Measurements from ENCODE around the gene GPR146. TPM values are rescaled to one million over a fixed set of nuclear protein-coding genes. Genes with fewer than 3 reads are reported as not detected.

GPR146 gene
- total and polyA plus RNA-seq, 2 of the 4 experiments (the other 2 are of a cell fraction) = 2.2 to 3.4 TPM

DNA sequence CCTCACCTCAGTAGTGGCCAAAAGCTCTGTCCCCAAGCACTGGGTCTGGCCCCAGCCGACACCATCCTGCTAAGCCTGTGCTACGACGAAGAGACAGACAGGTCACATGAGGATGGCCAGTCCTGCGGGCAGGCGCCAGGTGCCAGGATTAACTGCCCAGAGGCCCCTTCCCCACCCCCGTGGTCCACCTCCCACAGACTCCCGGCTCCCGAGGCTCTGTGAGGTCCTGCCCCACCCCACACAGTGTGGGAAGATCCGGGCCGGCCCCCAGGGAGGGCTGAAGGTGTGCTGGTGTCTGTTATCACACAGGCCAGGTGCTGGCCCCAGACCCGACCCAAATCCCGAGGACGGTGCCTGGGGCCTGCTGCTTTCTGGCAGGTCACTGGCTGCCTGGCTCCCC is 34.1 kb upstream of the GPR146 start:
- Histone ChIP-seq H3K4me2 (ENCODE audit: low read depth, low read length) (no peak overlapping the region), H4K91ac (ENCODE audit: insufficient read depth, low read depth, low read length) (no peak overlapping the region), H2AK5ac (ENCODE audit: low read depth, low read length) (no peak overlapping the region), H2AFZ (replicated peaks; ENCODE audit: low read length, poor library complexity) (peak overlapping the region; percentile 11), H4K20me1 (ENCODE audit: insufficient read depth, low read length) (peaks cover 27% of the 10 kb centered on the region), H4K8ac (ENCODE audit: low read depth in 2 of 2, low read length in 2 of 2) (no peak overlapping the region), H3K9ac (ENCODE audit: low read depth, low read length) (no peak overlapping the region), H3K27me3 (ENCODE audit: control insufficient read depth, insufficient read depth, low read length) (no peaks in the 10 kb centered on the region), H3K18ac (ENCODE audit: low read depth, low read length) (no peak overlapping the region), H2BK120ac (ENCODE audit: low read depth, low read length) (no peak overlapping the region), H3K36me3 (ENCODE audit: control insufficient read depth, insufficient read depth, low read length) (peaks cover 23% of the 10 kb centered on the region), H3K23ac (ENCODE audit: low read depth, low read length) (no peak overlapping the region), H3K4ac (ENCODE audit: low read depth, low read length) (no peak overlapping the region), H2BK20ac (ENCODE audit: low read depth, low read length) (no peak overlapping the region), H4K5ac (ENCODE audit: low read depth, low read length) (no peak overlapping the region), H2AK9ac (replicated peaks; ENCODE audit: low read depth, low read length, poor library complexity) (no peak overlapping the region), H3K9me1 (ENCODE audit: insufficient read depth, low read length) (peaks cover 4% of the 10 kb centered on the region), H3K14ac (replicated peaks; ENCODE audit: low read depth, low read length) (no peak overlapping the region), H2BK5ac (ENCODE audit: low read depth, low read length, poor library complexity, severe bottlenecking) (no peak overlapping the region), H3K9me3 (ENCODE audit: control insufficient read depth, insufficient read depth, low read length) (no peaks in the 10 kb centered on the region), H3K4me3 (ENCODE audit: insufficient read depth, low read depth, low read length) (no peak overlapping the region), H3K27ac (ENCODE audit: insufficient read depth, low read length) (no peak overlapping the region), H3K56ac (ENCODE audit: extremely low read depth, insufficient read depth, low read length) (no peak overlapping the region), H3K79me1 (ENCODE audit: low read depth in 1 of 2, low read length in 2 of 2) (peaks cover 0 to 39% of the 10 kb centered on the region in 2 experiments; a peak in 3 of 4 replicates), H3K4me1 (ENCODE audit: control insufficient read depth, insufficient read depth, low read length) (no peaks in the 10 kb centered on the region), H2BK15ac (ENCODE audit: low read depth, low read length) (no peak overlapping the region)
- no peak for DNase-seq
- no TSS peak for BruUV-seq (replicated peaks)
- intact Hi-C loops (cut with micrococcal nuclease) (no loop called here), in situ Hi-C loops (cut with MboI; ENCODE audit: low sequenced_read_pairs) (no loop called here), dilution Hi-C loops (cut with HindIII; ENCODE audit: low sequenced_read_pairs, unreplicated experiment) (no loop called here)
- TF ChIP-seq CTCF (conservative IDR thresholded peaks at IDR 0.05; ENCODE audit: low read depth, low read length) (no peak), USF2 (IDR thresholded peaks at IDR 0.05; ENCODE audit: low read depth, low read length) (no peak), ELK1 (IDR thresholded peaks at IDR 0.05; ENCODE audit: borderline replicate concordance, low read depth, low read length) (no peak)
- POLR2A ChIA-PET (ENCODE audit: unreplicated experiment) = no interaction called here
- CTCF ChIA-PET = no interaction called here
- WGBS, 2 experiments (ENCODE audit: extremely low coverage in 2 of 2, insufficient read length in 1 of 2) = 87% methylated on average over 3 of the region's 13 CpGs; no CpG with 5 or more reads in 1 of the 2 experiments
- ATAC-seq (ENCODE audit: low read depth) = no peak
